H9 (cell line): ENCODE data around the gene AATK. TPM values are rescaled to one million over a fixed set of nuclear protein-coding genes. Genes with fewer than 3 reads are reported as not detected.

ENCODE experiments used
- DNase-seq: peaks from one replicate; pipeline ENCODE4 v3.0.0-alpha.2; 2017
- H2AFZ ChIP-seq: one replicate; pipeline ENCODE4 v1.6.1; 2013; ENCODE audit warnings: mild to moderate bottlenecking, low read length, control low read depth, moderate library complexity
- H2AK5ac ChIP-seq: 2 replicates; pipeline ENCODE4 v1.6.1; 2013; ENCODE audit warnings: low read length, control low read depth, mixed read lengths; ENCODE audit not compliant: insufficient read length
- H2BK120ac ChIP-seq: one replicate; pipeline ENCODE4 v1.6.1; 2013; ENCODE audit warnings: low read depth, mild to moderate bottlenecking, low read length, control low read depth, inconsistent platforms; ENCODE audit not compliant: poor library complexity, severe bottlenecking
- H2BK12ac ChIP-seq: 2 replicates; pipeline ENCODE4 v1.6.1; 2013; ENCODE audit warnings: low read length, control low read depth, mixed read lengths, low read depth; ENCODE audit not compliant: insufficient read length
- H2BK15ac ChIP-seq: 2 replicates; pipeline ENCODE4 v1.6.1; 2013; ENCODE audit warnings: low read depth, low read length, control low read depth
- H2BK20ac ChIP-seq: one replicate; pipeline ENCODE4 v1.6.1; 2013; ENCODE audit warnings: low read depth, mild to moderate bottlenecking, low read length, control low read depth, inconsistent platforms; ENCODE audit not compliant: poor library complexity, severe bottlenecking
- H2BK5ac ChIP-seq: 2 replicates; pipeline ENCODE4 v1.6.1; 2013; ENCODE audit warnings: low read length, control low read depth, mixed read lengths; ENCODE audit not compliant: insufficient read length
- H3K14ac ChIP-seq: 2 replicates; pipeline ENCODE4 v1.6.1; 2013; ENCODE audit warnings: low read length, control low read depth; ENCODE audit not compliant: insufficient read depth
- H3K18ac ChIP-seq: 2 replicates; pipeline ENCODE4 v1.6.1; 2013; ENCODE audit warnings: low read depth, mild to moderate bottlenecking, mixed read lengths, low read length, control low read depth; ENCODE audit not compliant: insufficient read length
- H3K23ac ChIP-seq: 2 replicates; pipeline ENCODE4 v1.6.1; 2013; ENCODE audit warnings: low read length, control low read depth, mixed read lengths, low read depth; ENCODE audit not compliant: insufficient read length
- H3K23me2 ChIP-seq: 2 replicates; pipeline ENCODE4 v1.6.1; 2013; ENCODE audit warnings: low read depth, mild to moderate bottlenecking, mixed read lengths, low read length, control low read depth; ENCODE audit not compliant: insufficient read length, poor library complexity, severe bottlenecking
- H3K27ac ChIP-seq: 2 replicates; pipeline ENCODE4 v1.5.1; 2013; ENCODE audit warnings: low read length, control low read depth, mixed read lengths, low read depth; ENCODE audit not compliant: insufficient read length
- H3K27me3 ChIP-seq: 2 replicates; pipeline ENCODE4 v1.6.1; 2013; ENCODE audit warnings: low read length, control low read depth, inconsistent platforms; ENCODE audit not compliant: insufficient read depth
- H3K4ac ChIP-seq: 2 replicates; pipeline ENCODE4 v1.6.1; 2013; ENCODE audit warnings: low read depth, mild to moderate bottlenecking, control low read depth, inconsistent platforms, low read length, moderate library complexity
- H3K4me1 ChIP-seq: 2 replicates; pipeline ENCODE4 v1.6.1; 2013; ENCODE audit warnings: low read length, control low read depth, inconsistent platforms; ENCODE audit not compliant: insufficient read depth
- H3K4me2 ChIP-seq: 2 replicates; pipeline ENCODE4 v1.6.1; 2013; ENCODE audit warnings: low read length, control low read depth, mixed read lengths; ENCODE audit not compliant: insufficient read length, insufficient read depth
- H3K56ac ChIP-seq: 2 replicates; pipeline ENCODE4 v1.6.1; 2013; ENCODE audit warnings: low read depth, mild to moderate bottlenecking, mixed read lengths, low read length, control low read depth; ENCODE audit not compliant: insufficient read length
- H3K79me1 ChIP-seq: 2 replicates; pipeline ENCODE4 v1.6.1; 2013; ENCODE audit warnings: low read depth, mild to moderate bottlenecking, moderate library complexity, low read length, control low read depth, inconsistent platforms; ENCODE audit not compliant: insufficient read depth, poor library complexity, severe bottlenecking
- H3K79me2 ChIP-seq: 2 replicates; pipeline ENCODE4 v1.6.1; 2013; ENCODE audit warnings: low read length, control low read depth, inconsistent platforms; ENCODE audit not compliant: insufficient read depth
- H3K9ac ChIP-seq: 2 replicates; pipeline ENCODE4 v1.6.1; 2013; ENCODE audit warnings: low read length, control low read depth, mixed read lengths; ENCODE audit not compliant: insufficient read length; ENCODE audit errors: extremely low read depth
- H3K9me3 ChIP-seq: one replicate; pipeline ENCODE4 v1.6.1; 2013; ENCODE audit warnings: low read depth, low read length, inconsistent platforms; ENCODE audit not compliant: control insufficient read depth
- H3T11ph ChIP-seq: one replicate; pipeline ENCODE4 v1.6.1; 2013; ENCODE audit warnings: mild to moderate bottlenecking, low read length, control low read depth, inconsistent platforms
- H4K20me1 ChIP-seq: one replicate; pipeline ENCODE4 v1.6.1; 2013; ENCODE audit not compliant: control insufficient read depth, insufficient read length, insufficient read depth
- H4K5ac ChIP-seq: 2 replicates; pipeline ENCODE4 v1.6.1; 2013; ENCODE audit warnings: low read depth, mild to moderate bottlenecking, mixed read lengths, low read length, control low read depth; ENCODE audit not compliant: insufficient read length
- H4K8ac ChIP-seq: replicated peaks from 2 replicates; pipeline ENCODE4 v1.6.1; 2013; ENCODE audit warnings: low read length, control low read depth, mixed read lengths, low read depth; ENCODE audit not compliant: insufficient read length
- H4K91ac ChIP-seq: 2 replicates; pipeline ENCODE4 v1.6.1; 2013; ENCODE audit warnings: low read depth, mild to moderate bottlenecking, moderate library complexity, mixed read lengths, low read length, control low read depth; ENCODE audit not compliant: insufficient read length
- H3K27ac Mint-ChIP-seq, 3 experiments: 2 replicates in 2 of 3; 3 replicates in 1 of 3; pipeline ENCODE4 v1.8.0; 2020 to 2021; ENCODE audit warnings: mixed read lengths in 3 of 3, mild to moderate bottlenecking in 1 of 3, moderate library complexity in 1 of 3
- H3K27me3 Mint-ChIP-seq: 2 replicates; pipeline ENCODE4 v1.8.0; 2021; ENCODE audit warnings: low read depth, mild to moderate bottlenecking, moderate library complexity, mixed read lengths
- H3K36me3 Mint-ChIP-seq, 3 experiments: 2 replicates in 2 of 3; 3 replicates in 1 of 3; pipeline ENCODE4 v1.8.0; 2020 to 2021; ENCODE audit warnings: low read depth in 3 of 3, mixed read lengths in 3 of 3; ENCODE audit not compliant: insufficient read depth in 1 of 3
- H3K4me1 Mint-ChIP-seq, 2 experiments: 2 replicates each; pipeline ENCODE4 v1.8.0; 2020; ENCODE audit warnings: mixed read lengths in 2 of 2
- H3K4me3 Mint-ChIP-seq, 2 experiments: 2 replicates in 1 of 2; 3 replicates in 1 of 2; pipeline ENCODE4 v1.8.0; 2020 to 2021; ENCODE audit warnings: mild to moderate bottlenecking in 2 of 2, mixed read lengths in 2 of 2, moderate library complexity in 1 of 2
- H3K9me3 Mint-ChIP-seq, 2 experiments: 2 replicates in 1 of 2; 3 replicates in 1 of 2; pipeline ENCODE4 v1.8.0; 2020; ENCODE audit warnings: mild to moderate bottlenecking in 2 of 2, mixed read lengths in 2 of 2, moderate library complexity in 1 of 2
- CTCF ChIP-seq: fragments of 200-600 bp; sonication (generic); conservative IDR thresholded peaks from 3 replicates; pipeline ENCODE4 v1.8.0; 2021; ENCODE audit warnings: antibody characterized with exemption, mild to moderate bottlenecking
- WGBS: extraction: QIAGEN DNeasy Blood & Tissue Kit; methylation state at CpG from one replicate; pipeline ENCODE4 v1.1.7; 2013; ENCODE audit warnings: missing lambda C conversion rate, low lambda C conversion rate, mixed read lengths; ENCODE audit not compliant: insufficient read length; ENCODE audit errors: extremely low coverage; 5-methylcytosine and 5-hydroxymethylcytosine counted together
- total RNA-seq: library from RNA; stranded (reverse); gene quantifications from 2 replicates; pipeline ENCODE4 v1.2.1, GENCODE V29; 2021

Gene AATK
- total RNA-seq, 1 experiment from 2014 or later: 2.4 TPM

GRCh38 chr17:81071761-81072741 is 94.0 kb downstream of the AATK start:
- H3K14ac ChIP-seq: no peak overlapping the region; the same call in 1 of the 2 replicates
- Mint-ChIP-seq H3K4me1 (peaks cover 10 to 22% of the 10 kb centered on the region in 2 experiments), H3K9me3 (no peaks in the 10 kb centered on the region), H3K27ac (peak overlapping the region in 2 of 3 experiments; percentile 53 to 74; a peak in 4 of 7 replicates), H3K36me3 (no peaks in the 10 kb centered on the region; a peak in 2 of 7 replicates), H3K27me3 (no peaks in the 10 kb centered on the region), H3K4me3 (no peak overlapping the region; a peak in 1 of 5 replicates)
- H2AFZ ChIP-seq: no peak overlapping the region
- H4K8ac ChIP-seq: no peak overlapping the region
- no peaks in the 10 kb centered on the region for H3K27me3 ChIP-seq
- no peak overlapping the region for H2BK5ac ChIP-seq
- H4K5ac ChIP-seq: no peak overlapping the region
- TF ChIP-seq CTCF: no peak
- H3K4me2 ChIP-seq: no peak overlapping the region
- no peak overlapping the region for H2BK12ac ChIP-seq
- no peak overlapping the region for H4K91ac ChIP-seq
- no peak overlapping the region for H2BK20ac ChIP-seq
- H3K18ac ChIP-seq: no peak overlapping the region
- no peak overlapping the region for H2BK15ac ChIP-seq
- no peaks in the 10 kb centered on the region for H3K79me2 ChIP-seq
- H3K23me2 ChIP-seq: no peaks in the 10 kb centered on the region
- H4K20me1 ChIP-seq: peaks cover 5% of the 10 kb centered on the region
- H2AK5ac ChIP-seq: no peak overlapping the region
- no peak overlapping the region for H3K27ac ChIP-seq
- H3K4ac ChIP-seq: no peak overlapping the region
- H3T11ph ChIP-seq: no peak overlapping the region
- no peaks in the 10 kb centered on the region for H3K9me3 ChIP-seq
- no peaks in the 10 kb centered on the region for H3K4me1 ChIP-seq
- H3K56ac ChIP-seq: no peak overlapping the region
- H3K79me1 ChIP-seq: no peaks in the 10 kb centered on the region
- H2BK120ac ChIP-seq: no peak overlapping the region
- no CpG with 5 or more reads among the region's 39 CpGs for WGBS
- H3K9ac ChIP-seq: no peak overlapping the region
- DNase-seq: no peak
- H3K23ac ChIP-seq: no peak overlapping the region
